Activated CD4-positive, CD25-positive, alpha-beta regulatory T cell treated with anti-CD3 and anti-CD28 coated beads, Interleukin-2, amount 50 U/mL, for 24 hours (primary cell): Measurements from ENCODE around the gene HOXD10.

Experiments used
- ATAC-seq, 2 donors: fragments of 150-1000 bp; cut with Tn5 transposase; one replicate each; pipeline ENCODE4 v1.10.0; 2021; ENCODE audit warnings: mild to moderate bottlenecking in 1 of 2, moderate library complexity in 1 of 2

HOXD10 gene

DNA sequence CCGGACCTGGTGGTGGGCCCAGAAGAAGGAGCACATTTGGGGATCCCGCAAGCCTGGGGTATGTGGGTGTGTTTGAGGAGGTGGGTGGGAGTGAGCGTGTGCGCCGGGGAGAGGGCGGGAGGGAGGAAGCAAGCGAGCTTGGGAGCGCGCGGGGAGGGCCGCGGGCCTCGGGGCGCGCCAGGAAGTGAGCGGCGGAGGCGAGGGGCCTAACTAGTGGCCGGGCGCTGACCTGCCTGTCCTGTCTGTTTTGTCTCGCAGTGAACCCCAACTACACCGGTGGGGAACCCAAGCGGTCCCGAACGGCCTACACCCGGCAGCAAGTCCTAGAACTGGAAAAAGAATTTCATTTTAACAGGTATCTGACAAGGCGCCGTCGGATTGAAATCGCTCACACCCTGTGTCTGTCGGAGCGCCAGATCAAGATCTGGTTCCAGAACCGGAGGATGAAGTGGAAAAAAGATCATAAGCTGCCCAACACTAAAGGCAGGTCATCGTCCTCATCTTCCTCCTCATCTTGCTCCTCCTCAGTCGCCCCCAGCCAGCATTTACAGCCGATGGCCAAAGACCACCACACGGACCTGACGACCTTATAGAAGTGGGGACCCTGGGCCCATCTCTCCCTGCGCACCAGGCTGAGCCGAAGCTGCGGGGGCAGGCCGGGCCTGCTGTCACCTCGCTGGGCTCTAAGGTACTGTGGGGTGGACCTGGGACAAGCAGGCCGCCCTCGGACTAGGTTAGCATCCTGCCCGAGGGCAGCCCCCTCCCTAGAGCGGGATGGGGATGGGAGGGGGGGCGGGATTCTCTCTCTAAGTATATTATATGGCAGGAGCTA is 36.0 kb downstream of the HOXD10 start:
- ATAC-seq, result no peak

DNA sequence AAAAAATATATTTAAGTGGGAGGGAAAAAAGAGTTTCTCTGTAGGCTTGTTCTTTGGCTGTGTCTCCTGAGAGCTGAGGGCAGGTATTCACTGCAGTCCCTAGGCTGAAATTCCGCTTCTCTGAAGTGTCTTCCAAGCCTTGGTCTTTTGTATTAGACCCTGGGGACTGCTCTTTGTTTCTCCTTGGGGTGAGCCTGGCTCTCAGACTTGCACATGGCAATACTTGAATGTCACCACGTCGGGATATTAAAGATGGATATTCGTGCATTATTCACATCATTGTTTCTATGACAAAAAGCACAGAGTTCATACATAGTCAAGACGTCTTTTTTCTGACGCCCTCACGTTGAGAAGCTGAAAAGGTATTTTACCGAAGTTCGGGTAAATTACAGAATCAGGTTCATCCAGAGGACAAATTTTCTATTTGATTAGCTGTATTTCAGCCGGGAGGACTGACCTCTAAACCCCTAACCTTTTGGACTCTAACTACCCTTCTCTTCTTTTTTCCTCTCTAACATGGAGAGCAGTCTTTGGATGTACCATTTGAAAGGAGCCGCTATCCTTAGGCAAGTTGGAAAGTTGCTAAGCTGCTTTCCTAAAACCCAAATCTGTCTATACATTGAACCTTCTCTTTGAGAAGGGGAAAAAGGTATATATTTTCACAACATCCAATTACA is 38.1 kb downstream of the HOXD10 start:
- ATAC-seq, result no peak

DNA sequence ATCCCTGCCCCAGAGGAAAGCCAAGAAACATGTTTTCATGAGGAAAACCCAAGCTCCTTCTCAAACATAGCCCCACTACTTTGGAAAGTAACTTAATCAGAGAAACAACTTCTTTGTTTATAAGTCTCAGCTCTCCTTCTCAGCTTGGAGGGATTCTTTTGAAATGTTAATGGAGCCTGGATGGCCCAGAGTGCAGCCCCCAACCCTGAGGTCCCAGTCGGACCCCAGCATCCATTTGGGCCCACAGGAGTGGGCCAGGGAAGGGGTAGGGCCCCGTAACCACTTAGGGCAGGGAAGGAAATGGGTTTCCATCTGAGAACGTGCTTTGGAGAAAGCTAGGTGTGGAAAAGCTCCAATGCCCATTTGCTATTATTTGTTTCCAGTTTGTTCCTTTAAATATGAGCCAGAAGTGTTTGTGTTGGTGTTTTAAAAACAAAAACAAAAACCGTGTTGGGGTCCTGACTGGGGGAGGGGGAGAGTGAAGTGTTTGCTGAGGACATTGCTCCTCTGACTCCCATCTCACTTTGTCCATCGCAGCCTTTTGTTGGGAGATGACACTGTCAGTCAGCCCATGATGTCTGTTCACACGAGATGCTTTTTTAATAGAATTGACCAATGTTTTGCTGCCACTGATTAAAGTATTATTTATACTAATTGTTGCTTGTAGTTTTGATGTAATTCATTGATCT is 38.9 kb downstream of the HOXD10 start:
- ATAC-seq, result no peak

DNA sequence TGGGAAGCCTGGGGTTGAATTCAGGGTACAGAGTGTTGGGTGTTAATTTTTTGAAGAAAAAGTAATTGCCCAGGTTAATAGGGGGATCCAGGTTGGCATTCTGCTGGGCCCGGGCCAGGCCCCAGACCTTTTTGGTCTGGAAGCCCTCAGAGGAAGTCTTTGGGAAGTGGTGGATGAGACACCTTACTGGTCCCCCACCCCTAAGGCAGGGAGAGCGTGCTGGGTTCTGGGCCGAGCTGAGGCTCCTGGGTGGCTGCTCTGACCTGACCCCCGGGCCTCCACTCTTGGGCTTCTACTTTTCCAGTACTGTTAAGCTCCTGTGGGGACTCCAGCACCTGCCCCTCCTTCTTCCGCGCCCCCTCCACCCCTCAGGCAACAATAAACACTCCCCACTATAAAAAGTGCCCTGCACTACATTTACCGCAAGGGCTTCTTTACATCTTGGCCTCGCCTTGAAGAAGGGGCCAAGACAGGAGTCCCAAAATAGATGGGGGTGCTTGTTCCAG is 39.8 kb downstream of the HOXD10 start:
- no peak for ATAC-seq

DNA sequence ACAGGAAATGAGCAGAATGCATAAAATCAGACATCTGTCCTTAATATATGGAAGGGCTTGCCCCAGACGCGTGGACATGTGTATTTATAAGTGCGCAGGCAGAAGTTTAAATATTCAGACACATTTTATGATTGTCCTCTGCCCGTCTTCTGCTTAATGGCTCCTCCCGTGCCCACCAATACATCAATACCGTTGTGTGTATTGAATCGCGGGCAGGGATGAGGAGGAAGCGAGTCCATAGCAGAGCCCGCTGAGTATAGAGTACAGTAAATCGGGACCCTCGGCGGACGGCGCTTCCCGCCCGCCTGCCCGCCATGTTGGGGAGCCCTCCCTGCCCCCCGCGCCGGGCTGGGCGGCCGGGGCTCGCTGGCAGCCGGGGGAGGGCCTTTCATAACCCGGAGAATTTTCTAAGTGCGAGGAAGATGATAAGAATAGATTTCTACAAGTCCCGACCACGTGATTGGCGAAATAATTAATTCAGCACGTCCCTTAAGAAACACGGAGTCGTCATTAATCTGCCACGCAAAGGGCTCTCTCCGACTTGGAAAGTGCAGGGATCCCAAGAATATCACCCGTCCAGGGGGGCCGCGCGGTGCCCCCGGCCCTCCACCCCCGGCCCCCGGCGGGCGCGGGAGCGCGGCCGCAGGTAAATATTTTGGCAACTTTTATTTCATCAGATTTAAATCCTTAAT is 40.4 kb downstream of the HOXD10 start, which contains the start of gene HOXD3:
TSS of gene HOXD3 (plus strand) at position 501 of the 692 bp plus-strand sequence. CDS start 11,808 bp downstream, outside the sequence.
- ATAC-seq, result no peak

DNA sequence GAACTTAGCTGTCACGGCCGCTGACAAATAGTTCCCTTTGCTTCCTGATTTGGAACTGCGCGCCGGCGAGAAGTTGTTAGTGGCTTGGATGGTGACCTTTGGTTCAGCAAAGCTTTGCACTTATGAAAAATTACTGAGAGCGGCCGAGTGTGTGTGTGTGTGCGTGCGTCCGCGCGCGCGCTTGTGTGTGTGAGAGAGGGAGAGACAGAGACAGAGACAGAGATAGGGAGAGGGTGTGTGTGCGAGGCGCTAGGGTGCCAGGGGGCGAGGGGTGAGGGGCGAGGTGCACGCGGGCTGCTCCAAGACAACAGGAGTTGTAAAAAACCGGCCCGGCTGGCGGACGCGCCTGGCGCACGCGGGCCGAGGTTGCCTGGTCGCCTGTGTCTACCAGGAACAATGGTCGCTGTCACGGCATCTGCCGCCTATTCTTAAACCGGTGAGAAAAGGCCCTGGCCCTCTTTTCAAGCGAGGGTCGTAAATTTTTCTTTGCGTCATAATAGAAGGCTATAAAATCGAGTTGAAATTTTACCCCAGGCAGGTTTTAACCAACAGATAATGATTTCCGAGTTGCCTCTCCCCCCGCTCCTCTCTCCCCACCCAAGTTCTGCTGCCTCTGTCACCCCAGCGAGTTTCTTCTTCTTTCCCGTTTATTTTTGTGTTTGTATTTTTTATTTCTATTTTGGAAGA is 41.1 kb downstream of the HOXD10 start:
- no peak for ATAC-seq

DNA sequence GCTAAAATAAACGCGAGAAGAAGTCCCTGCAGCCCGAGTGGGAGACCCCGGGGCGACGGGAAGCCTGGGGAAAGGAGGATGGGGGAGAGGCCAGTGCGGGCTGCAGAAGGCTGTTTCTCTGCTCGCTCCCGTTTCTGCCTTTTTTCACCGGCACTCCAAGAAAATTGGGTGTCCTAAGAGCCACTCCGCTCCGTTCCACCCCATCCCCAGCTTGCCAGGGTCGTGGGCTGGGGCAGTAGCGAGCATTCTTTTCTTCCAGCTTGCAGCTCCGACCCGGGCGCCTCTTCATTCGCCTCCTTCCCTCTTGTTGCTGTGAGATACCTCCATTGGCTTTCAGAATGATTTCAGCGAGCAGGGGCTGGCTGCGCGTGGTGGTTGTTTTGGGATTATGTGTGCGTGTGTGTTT is 41.6 kb downstream of the HOXD10 start:
- no peak for ATAC-seq

DNA sequence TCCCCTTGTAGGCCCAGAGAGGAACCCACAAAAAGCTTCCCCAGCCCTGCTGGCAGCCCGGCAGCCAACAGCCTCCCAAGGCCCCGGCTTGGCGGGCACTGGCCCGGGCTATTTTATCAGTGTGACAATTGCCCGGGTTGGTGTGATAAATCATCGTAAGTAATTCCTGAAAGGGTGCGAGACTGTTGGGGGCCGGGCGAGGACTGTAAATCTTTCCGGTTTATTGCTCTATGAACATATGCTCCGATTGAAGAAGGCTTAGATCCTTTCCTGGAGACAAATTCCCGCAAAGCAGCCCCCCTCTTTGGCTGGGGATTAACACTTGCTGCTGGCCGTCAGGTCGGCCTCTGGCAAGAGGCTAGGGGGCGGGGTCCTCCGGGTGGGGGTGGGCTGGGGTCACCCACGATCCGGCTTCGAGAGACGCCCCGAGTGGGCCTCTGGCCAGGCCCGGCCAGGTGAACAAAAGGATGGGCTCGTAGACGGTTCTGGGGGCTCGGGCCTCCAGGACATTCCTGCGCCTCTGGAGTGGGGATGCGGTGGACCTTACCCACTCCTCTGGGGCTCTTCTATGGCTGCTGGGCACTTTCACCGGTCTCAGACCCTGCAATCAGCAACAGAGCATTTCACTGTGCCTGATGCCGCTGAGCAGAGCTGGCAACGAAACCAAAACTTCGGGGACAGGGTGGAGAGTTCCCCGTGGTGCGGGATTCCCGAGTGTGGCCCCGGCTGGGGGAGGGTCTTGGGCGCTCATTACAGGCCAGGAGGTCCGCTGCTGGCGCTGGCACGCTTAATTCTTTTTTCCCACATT is 42.5 kb downstream of the HOXD10 start:
- ATAC-seq, result no peak

DNA sequence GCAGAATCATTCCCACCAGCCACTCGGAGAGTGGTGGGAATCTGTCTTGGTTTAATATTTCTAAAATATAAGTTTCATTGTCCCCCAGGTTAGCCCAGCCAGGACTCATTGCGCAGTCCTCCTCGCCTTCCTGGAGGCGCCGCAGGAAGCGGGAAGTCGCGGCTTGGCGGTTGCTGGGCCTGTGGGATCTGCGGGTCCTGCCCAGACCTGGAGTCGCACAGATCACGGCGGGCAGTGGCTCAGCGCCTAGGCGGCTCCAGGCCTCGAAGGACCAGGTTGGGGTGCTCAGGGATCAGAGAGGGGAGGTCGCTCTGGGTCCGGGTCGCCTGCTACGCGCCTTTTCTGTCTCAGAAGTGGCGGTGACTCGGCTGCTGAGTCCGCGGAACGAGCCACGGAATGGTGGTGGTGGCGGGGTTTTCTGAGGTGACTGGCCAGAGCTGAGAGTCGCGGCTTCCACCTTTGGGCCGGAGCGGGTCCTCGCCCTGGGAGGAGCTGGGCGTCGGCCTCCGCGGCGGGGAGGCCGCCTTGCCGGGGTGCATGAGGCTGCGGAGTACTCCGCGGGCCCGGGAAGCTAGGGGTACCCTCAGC is 43.2 kb downstream of the HOXD10 start:
- ATAC-seq, result no peak

DNA sequence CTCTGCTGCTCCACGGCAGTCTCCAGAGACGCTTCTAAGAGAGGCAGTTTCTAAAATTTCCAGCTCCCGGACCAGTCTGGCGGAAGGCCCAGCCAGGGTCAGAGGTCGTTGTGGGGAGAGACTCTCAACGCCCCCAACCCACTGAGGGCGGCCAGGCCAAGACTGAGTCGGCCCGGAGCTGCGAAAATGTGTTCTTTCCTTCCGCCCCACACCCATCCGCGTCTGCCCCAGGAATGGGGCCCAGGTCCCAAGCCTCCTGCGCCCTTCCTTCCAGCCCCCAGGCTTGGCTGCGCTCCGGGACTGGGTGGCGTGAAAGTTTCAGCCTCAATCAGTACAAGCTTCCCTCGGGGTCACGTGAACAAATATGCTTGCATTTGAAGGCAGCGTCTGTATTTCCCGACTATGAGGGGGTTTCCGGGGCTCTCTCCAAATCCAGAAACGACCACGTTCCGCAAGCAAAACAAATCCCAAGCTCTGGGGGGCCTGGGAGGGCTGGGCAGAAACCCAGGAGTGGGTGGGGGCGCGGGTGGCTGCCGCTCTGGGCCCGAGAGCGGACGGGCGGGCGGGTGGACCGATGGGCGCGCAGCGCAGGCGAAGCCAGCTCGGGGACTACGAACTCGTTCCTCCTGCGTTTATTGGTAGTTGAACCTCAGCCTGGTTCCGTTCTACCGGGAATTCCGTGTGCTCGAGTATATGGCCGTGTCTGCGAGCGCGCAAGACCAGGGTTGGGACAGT is 43.8 kb downstream of the HOXD10 start:
- ATAC-seq, result no peak

DNA sequence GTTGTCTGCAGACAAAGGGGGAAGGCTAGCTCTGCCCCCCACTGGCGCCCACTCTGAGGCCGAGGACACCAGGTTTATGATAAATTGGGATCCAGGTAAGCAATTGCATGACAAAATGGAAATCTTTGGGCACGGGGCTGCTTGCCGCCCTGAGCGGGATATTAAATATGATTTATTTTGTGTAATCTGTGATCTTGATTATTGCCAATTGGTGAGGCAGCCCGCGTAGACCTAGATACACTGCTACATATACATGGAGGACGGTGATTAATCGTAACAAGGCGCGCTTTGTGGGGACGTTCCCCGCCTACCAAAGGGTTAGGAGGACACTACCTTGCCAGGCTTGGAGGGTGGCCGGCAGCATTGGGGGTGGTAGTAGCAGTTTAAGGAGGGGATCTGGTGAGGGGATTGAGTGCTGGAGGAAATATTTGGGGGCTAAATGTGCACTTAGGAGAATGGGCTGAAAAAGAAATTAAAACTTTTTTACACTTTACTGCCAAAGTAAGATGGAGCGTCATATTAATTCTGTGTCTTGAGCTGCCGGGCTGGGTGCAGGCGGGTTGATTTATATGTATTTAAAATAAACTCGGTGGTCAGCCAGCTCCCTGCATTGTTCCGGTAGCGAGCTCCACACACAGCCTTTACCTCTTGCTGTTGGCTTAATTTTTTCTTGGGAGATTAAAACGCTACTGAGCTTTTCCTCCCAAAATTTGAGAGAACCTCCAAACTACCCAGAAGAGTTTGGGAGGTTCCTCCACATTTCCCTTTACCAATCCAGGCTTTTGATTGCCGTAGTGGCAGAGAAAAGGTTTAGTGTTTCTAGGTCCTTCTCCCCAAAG is 44.6 kb downstream of the HOXD10 start:
- ATAC-seq, result no peak

DNA sequence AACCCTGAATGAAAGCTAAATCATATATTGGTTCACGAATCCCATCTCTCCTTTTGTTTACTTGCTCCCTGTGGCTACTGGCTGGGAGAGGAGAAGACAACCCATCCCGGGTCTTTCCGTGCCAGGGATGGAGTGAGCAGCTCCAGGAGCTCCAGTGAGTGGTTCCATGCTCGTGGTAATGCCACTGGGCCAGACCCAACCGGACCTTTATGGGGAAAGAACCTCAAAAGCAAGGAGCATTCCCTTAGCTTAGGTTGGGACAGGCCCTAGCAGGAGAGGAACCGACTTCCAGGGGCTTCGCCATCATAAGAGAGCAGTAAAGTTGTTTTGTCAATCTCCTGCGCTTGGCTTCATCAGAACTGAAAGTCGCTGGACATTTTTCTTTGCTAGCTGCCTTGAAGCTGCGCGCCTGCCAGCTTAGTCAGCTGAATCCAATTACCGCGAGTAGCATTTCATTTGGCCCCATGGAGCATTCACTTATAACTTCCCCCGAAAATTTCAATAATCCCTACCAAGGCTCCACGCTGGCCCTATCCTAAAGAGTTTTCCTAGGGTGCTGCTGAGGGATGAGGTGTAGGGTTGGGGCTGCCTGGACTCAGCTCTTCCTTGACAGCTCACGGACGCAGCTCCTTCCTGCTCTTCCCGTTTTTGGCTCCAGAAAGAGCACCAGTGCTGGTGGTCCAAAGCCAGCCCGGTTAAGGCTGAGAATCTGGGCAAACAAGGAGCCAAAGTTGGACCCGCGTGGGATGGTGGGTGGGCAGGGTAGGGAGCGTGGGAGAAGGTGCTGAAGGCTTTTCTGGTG is 45.4 kb downstream of the HOXD10 start:
- ATAC-seq, result no peak

DNA sequence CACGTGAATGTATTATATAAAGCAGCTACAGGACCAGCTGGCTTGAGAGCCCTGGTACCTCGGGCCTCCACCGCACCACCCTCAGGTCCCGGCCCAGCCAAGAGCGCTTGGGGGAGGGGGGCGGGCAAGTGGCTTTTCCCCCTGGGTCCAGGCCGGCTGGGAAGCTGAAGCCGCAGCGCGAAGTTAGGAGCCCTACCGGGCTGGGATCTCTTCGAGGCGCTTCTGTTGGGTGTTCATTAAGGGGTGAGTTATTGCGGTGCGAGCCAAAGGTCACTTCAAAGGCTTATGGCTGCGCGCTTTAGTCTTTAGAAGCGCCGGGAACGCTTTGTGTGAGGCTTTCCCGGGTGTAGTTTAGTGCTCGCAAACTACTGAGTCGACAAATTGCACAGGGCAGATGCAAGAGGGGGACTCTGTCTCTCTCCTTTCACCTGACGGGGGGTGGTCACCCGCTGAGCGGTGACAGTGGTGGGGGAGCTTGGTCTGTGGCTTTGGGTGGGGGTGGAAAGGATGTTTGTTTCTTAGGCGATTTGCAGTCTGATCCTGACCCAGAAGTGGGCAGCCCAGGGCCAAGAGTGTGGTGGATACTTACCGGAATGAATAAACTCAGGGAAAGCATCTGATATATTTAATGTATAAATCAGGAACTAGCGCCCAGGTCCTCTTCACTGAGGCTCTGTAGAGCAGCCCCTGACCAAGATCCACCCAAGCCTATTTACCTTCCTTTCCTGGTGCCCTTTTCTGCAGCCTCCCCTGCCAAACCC is 46.5 kb downstream of the HOXD10 start:
- ATAC-seq, result no peak

DNA sequence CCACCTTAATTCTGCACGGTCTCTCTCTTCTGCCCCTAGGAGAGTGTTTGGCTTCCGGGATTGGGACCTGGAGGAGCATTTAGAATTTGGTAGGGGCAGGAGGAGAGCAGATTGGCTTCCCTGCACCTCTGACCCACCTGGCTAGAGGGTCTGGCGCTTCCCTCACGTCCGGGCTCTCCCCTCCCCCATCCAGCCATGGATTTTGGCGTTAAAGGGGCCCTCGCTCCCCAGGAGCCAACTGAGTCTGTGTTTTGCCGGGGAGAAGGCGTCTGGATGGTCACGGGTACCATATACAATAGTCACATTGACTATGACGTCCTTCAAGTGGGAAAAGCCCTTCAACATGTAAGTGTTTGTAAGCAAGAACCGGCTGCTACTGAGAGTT is 47.1 kb downstream of the HOXD10 start:
- no peak for ATAC-seq

DNA sequence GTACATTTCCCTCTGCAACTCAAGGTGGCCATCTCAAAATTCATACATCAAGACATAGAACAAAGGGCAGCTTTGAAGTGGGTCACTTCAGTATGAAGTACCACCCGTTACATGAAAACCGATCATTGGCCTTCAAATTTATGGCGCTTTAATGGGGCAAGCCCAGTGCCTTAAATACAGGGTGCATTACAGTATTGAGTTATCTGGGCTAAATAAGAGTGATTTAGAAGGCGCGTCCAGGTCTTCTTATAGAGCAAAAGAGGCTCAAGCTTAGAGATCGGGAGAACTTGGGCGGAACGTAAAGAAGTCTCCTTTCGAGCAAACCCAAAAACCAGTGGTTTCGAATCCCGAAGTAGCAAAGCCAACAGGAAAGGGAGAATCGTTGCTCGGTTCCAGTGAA is 47.6 kb downstream of the HOXD10 start:
- no peak for ATAC-seq

DNA sequence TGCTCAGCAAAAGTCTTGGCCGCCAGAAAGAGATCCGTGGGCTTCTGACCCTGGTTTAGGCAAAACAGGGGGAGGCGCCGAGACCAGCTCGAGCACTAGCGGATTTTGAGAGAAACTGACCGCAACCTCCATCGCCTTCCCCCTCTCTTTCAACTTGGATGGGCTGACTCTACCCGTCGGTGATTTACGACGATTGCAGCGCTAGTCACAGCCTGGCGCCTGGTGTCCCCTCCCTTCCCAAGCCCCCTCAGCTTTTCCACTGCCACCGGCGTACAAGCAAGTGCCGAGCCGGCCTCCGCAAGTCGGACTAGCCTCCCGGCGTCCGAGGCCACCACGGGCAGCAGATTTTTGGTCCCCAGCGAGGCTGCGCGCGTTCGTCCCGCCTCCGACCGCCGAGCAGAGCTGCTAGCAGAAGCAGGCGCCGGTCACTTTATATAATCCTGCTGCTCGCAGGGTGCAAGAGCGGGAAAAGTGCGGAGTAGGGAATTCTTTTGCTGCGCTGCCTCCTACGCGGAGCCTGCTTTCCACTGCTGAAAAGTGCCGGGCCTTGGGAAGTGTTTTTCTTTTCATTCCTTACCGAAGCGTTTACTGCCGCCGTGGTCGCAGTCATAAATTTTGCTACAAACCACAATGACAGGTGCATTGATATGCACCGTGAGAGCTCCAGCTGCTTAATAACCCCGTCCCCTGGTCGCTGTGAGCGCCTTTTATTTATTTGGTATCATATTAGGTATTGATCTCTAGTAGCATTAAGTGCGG is 48.2 kb downstream of the HOXD10 start:
- ATAC-seq, result no peak
